ENCODE data around the gene AP1M1. TPM values are rescaled to one million over a fixed set of nuclear protein-coding genes. Genes with fewer than 3 reads are reported as not detected.

AP1M1 gene
- total RNA-seq, 1 donor from 2014 or later, result 81.8 TPM

DNA sequence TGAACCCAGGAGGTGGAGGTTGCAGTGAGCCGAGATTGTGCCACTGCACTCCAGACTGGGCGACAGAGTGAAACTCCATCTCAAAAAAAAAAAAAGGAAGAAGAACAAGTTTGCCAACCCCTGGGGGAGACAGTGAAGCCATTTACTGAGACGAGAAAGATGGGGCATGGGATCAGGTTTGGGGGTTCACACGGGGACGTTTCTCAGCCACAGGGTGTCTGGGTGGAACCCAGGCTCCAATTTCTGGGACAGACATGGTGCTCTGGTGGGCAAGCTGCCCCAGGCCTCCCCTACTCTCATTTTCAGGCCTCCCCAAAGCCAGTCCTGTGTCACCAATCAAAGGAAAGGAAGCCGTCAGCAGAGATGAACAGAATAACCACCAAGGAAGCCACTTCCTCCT is 40.8 kb upstream of the AP1M1 start:
- no peak overlapping the region for H3K27ac Mint-ChIP-seq (ENCODE audit: unreplicated experiment)
- H3K27me3 Mint-ChIP-seq (ENCODE audit: low read depth), result peaks cover 7% of the 10 kb centered on the region
- peaks cover 12% of the 10 kb centered on the region for H3K4me1 Mint-ChIP-seq (ENCODE audit: low read depth)
- H3K4me3 Mint-ChIP-seq (ENCODE audit: unreplicated experiment), result no peak overlapping the region
- DNase-seq (ENCODE audit: low spot score), result no peak
- no peaks in the 10 kb centered on the region for H3K36me3 Mint-ChIP-seq (ENCODE audit: low read depth)
- TF ChIP-seq, protein P1, sequence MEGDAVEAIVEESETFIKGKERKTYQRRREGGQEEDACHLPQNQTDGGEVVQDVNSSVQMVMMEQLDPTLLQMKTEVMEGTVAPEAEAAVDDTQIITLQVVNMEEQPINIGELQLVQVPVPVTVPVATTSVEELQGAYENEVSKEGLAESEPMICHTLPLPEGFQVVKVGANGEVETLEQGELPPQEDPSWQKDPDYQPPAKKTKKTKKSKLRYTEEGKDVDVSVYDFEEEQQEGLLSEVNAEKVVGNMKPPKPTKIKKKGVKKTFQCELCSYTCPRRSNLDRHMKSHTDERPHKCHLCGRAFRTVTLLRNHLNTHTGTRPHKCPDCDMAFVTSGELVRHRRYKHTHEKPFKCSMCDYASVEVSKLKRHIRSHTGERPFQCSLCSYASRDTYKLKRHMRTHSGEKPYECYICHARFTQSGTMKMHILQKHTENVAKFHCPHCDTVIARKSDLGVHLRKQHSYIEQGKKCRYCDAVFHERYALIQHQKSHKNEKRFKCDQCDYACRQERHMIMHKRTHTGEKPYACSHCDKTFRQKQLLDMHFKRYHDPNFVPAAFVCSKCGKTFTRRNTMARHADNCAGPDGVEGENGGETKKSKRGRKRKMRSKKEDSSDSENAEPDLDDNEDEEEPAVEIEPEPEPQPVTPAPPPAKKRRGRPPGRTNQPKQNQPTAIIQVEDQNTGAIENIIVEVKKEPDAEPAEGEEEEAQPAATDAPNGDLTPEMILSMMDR (IDR thresholded peaks at IDR 0.05), result no peak
- H3K9me3 Mint-ChIP-seq (ENCODE audit: low read depth), result no peaks in the 10 kb centered on the region

DNA sequence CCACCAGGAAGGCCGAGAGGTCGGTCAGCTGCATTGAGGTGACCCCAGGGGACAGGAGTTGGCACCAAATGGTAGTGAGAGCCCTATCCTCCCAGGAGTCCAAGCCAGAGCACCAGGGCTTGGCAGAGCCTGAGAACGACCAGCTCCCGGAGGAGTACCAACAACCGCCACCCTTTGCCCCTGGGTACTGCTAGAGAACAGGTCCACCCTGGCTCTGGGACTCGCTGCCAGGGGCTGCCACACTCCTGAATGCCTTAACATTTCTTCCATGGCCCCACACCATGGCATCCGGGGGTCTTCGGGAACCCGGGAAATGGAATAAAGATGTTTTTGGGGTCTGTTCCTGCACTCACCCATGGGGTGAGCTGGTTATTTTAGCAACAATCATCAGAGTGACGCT is 40.1 kb upstream of the AP1M1 start:
- peaks cover 13% of the 10 kb centered on the region for H3K4me1 Mint-ChIP-seq (ENCODE audit: low read depth)
- TF ChIP-seq, protein P1 (IDR thresholded peaks at IDR 0.05), result no peak
- no peaks in the 10 kb centered on the region for H3K9me3 Mint-ChIP-seq (ENCODE audit: low read depth)
- no peak for DNase-seq (ENCODE audit: low spot score)
- no peak overlapping the region for H3K27ac Mint-ChIP-seq (ENCODE audit: unreplicated experiment)
- H3K27me3 Mint-ChIP-seq (ENCODE audit: low read depth), result peaks cover 7% of the 10 kb centered on the region
- H3K4me3 Mint-ChIP-seq (ENCODE audit: unreplicated experiment), result no peak overlapping the region
- no peaks in the 10 kb centered on the region for H3K36me3 Mint-ChIP-seq (ENCODE audit: low read depth)

DNA sequence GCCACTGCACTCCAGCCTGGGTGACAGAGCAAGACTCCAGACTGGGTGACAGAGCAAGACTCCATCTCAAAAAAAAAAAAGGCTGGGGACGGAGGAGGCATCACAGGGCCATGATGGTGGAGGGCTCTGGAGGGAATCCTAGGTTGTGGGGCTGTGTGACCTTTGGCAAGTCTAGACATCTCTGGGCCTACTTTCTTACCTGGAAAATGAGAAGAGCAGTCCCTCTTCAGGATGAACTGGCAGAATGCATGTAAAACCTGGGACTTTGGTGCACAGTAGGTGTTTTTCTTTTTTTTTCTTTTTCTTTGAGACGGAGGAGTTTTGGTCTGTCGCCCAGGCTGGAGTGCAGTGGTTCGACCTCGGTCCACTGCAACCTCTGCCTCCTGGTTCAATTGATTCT is 38.1 kb upstream of the AP1M1 start:
- Mint-ChIP-seq H3K9me3 (ENCODE audit: low read depth) (no peaks in the 10 kb centered on the region), H3K27me3 (ENCODE audit: low read depth) (peaks cover 5% of the 10 kb centered on the region), H3K27ac (ENCODE audit: unreplicated experiment) (no peak overlapping the region), H3K4me1 (ENCODE audit: low read depth) (peaks cover 13% of the 10 kb centered on the region), H3K4me3 (ENCODE audit: unreplicated experiment) (no peak overlapping the region), H3K36me3 (ENCODE audit: low read depth) (no peaks in the 10 kb centered on the region)
- no peak for DNase-seq (ENCODE audit: low spot score)
- TF ChIP-seq, protein P1 (IDR thresholded peaks at IDR 0.05), result no peak

DNA sequence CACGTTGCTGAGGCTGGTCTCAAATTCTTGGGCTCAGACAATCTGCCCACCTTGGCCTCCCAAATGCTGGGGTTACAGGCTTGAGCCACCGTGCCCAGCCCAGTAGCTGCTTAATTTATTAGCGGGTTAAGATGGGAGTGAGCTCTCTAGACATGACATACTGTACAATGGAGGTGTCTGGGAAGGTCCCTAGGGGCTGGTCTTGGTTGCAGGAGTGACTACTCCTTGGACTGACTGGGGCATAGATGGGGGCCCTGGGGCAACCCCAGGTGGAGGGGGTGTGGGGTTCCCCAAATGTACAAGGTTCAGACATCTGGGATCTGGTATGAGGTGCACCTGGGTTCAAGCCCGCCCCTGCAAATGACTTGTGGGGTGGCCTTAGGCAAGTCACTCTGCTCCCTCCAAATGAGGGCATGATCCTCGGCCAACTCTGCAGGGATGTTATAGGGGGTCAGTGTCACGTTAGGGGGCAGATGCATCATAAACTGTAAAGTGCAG is 37.2 kb upstream of the AP1M1 start:
- Mint-ChIP-seq H3K4me3 (ENCODE audit: unreplicated experiment) (no peak overlapping the region), H3K36me3 (ENCODE audit: low read depth) (no peaks in the 10 kb centered on the region), H3K4me1 (ENCODE audit: low read depth) (peaks cover 13% of the 10 kb centered on the region), H3K9me3 (ENCODE audit: low read depth) (no peaks in the 10 kb centered on the region), H3K27ac (ENCODE audit: unreplicated experiment) (no peak overlapping the region), H3K27me3 (ENCODE audit: low read depth) (no peaks in the 10 kb centered on the region)
- TF ChIP-seq, protein P1 (IDR thresholded peaks at IDR 0.05), result no peak
- no peak for DNase-seq (ENCODE audit: low spot score)

DNA sequence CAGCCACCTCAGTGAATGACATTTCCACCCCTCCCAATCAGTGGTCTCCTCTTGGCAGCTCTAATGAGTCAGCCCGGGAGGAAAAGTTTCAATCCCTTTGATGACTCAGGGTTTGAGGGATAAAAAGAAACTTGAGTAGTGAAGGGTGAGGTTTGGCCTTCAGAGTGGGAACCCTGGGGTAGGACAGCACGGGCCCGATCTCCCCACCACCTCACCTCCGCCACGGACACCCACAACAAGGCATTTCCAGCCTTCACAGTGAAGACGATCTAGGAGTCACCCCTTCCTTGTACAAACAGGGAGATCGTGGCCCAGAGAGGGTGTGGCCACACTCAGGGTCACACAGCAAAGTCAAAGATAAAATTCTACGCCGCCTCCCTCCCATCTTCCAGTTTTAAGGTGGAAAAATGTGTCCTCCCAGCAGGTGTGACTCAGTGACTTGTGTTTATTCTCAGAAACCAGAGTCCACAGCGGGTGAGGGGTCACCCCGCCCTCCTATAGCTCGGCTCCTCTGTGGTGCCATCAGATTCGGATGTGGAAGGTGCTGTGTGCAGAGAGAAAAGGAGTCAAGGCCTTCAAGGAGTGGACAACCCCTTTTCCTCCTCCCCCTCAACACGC is 36.7 kb upstream of the AP1M1 start:
- no peaks in the 10 kb centered on the region for H3K9me3 Mint-ChIP-seq (ENCODE audit: low read depth)
- no peaks in the 10 kb centered on the region for H3K36me3 Mint-ChIP-seq (ENCODE audit: low read depth)
- DNase-seq (ENCODE audit: low spot score), result no peak
- H3K4me1 Mint-ChIP-seq (ENCODE audit: low read depth), result peaks cover 13% of the 10 kb centered on the region
- H3K27me3 Mint-ChIP-seq (ENCODE audit: low read depth), result no peaks in the 10 kb centered on the region
- peak overlapping the region; percentile 66 for H3K27ac Mint-ChIP-seq (ENCODE audit: unreplicated experiment)
- TF ChIP-seq, protein P1 (IDR thresholded peaks at IDR 0.05), result no peak
- no peak overlapping the region for H3K4me3 Mint-ChIP-seq (ENCODE audit: unreplicated experiment)

All from chondrocyte (in vitro differentiated cells).